ENCODE data around the gene TRIM45.

Gene TRIM45

DNA sequence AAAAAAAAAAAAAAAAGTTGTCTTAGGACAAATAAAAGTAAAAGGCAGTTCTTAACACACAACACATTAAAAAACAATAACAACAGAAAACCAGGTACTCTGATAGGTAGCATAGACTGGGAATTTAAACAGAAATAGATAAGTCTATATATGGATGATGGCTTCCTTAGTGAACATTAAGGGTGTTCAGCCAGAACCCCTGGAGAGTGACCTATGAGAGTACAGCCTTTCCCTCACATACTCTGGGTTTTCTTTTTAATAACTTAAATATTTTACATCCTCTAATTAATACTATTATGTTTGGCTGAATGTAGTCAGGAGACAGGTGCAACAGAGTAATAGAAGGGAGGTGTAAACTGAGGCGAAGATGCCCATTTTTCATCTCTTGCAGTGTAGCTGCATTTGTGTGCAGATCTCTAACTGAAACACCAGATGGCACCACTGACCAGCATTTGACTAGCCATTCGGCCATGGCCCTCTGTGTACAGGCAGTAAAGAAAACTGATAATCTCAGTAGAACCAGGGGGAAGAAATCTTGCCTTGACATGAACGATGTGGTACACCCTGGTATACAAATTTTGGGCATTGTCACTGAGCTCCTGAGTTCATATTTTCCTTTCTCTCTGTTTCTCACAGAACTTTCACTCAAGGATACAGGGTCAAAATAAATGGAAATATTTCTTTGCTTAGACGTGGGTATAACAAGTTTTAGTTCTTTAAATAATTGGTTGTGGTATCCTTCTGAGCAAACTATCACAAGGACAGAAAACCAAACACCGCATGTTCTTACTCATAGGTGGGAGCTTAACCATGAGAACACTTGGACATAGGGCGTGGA lies 53.8 kb downstream of the TRIM45 start:
- TF ChIP-seq GATA2 (IDR thresholded peaks at IDR 0.05; ENCODE audit: low read depth, low read length): no peak
- no peak for TF ChIP-seq GATA3 (IDR thresholded peaks at IDR 0.05; ENCODE audit: low read depth, low read length)

DNA sequence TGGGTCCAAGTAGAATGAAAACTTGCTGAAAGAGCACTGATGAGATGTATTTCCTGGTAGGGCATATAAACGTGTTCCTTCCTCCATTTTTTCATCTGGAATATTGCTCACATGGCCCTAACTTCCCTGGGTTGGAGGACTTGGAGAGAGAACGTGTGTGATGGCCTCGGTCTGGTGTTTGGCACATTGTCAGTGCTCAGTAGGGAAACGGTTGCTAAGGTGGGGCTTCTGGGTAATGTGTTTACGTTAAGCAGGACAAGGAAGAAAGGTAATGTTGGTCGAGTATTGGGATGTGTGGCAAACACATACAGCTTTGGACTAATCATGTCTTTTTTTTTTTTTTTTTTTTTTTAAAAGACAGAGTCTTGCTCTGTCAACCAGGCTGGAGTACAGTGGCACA lies 55.2 kb downstream of the TRIM45 start:
- no peak for TF ChIP-seq GATA3 (IDR thresholded peaks at IDR 0.05; ENCODE audit: low read depth, low read length)
- TF ChIP-seq GATA2 (IDR thresholded peaks at IDR 0.05; ENCODE audit: low read depth, low read length): no peak

DNA sequence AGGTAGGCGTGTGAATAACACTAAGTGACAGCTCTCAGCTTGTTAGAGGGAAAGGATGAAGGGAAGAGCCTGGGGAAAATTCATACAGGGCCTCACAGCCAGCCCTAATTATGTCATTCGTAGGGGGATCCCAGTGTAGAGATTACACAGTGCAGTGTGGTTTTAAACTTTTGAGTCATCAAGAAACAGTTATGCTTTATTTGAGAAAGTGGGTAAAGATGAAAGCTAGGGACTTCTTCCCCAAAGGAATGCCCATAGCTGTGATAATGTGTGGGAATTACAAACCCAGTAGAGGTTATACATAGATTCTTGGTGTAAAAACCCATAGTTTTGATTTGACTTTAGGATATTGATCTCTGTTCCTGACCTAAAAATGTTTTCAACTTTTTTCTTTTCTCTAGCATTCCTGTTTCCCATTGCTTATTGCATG lies 59.5 kb downstream of the TRIM45 start:
- TF ChIP-seq GATA3 (IDR thresholded peaks at IDR 0.05; ENCODE audit: low read depth, low read length): no peak
- TF ChIP-seq GATA2 (IDR thresholded peaks at IDR 0.05; ENCODE audit: low read depth, low read length): no peak
